ENCODE results near the gene EPG5.
"Not testable (repeated sequence)": the region's sequence is repeated elsewhere in the genome, so short reads cannot be mapped to it uniquely, and the experiment has no call there.

The EPG5 gene, protein sequence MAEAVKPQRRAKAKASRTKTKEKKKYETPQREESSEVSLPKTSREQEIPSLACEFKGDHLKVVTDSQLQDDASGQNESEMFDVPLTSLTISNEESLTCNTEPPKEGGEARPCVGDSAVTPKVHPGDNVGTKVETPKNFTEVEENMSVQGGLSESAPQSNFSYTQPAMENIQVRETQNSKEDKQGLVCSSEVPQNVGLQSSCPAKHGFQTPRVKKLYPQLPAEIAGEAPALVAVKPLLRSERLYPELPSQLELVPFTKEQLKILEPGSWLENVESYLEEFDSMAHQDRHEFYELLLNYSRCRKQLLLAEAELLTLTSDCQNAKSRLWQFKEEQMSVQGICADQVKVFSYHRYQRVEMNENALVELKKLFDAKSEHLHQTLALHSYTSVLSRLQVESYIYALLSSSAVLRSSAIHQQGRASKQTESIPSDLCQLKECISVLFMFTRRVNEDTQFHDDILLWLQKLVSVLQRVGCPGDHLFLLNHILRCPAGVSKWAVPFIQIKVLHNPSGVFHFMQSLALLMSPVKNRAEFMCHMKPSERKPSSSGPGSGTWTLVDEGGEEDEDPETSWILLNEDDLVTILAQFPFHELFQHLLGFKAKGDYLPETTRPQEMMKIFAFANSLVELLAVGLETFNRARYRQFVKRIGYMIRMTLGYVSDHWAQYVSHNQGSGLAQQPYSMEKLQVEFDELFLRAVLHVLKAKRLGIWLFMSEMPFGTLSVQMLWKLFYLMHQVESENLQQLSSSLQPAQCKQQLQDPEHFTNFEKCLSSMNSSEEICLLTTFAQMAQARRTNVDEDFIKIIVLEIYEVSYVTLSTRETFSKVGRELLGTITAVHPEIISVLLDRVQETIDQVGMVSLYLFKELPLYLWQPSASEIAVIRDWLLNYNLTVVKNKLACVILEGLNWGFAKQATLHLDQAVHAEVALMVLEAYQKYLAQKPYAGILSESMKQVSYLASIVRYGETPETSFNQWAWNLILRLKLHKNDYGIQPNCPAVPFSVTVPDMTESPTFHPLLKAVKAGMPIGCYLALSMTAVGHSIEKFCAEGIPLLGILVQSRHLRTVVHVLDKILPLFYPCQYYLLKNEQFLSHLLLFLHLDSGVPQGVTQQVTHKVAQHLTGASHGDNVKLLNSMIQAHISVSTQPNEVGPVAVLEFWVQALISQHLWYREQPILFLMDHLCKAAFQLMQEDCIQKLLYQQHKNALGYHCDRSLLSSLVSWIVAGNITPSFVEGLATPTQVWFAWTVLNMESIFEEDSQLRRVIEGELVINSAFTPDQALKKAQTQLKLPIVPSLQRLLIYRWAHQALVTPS (N-terminal part only)

DNA sequence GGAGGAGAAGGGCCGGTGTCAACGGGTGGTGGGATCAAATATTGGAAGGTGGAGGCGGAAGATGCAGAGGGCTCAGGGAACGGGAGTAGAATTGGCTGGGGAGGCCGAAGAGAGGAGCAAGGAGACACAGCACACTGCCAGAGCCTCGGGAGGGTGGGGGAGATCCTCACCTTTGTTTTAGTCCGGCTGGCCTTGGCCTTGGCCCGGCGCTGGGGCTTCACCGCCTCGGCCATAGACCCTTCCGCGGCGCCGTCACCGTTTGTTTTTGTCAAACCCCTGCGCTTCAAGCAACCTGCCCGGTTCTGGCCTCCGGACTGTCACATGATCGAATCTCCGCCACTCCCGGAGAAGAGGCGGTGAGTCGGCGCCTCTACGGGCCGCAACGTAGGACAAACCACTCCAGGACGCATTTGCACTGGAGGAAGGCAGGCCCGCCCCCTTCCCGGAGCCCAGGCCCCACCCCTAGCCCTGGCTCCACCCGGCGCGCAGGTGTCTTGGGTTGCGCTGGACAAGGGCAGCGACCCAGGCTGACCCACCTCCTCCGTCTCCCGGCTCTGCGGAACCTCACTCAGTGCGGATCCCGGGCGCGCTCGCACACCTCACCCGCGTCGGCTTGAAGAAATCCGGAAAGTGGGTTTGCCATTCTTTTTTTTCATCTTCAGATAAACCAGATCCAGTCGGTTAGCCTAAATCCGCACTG lies at the start of gene EPG5:
Gene EPG5, minus strand, starts transcription at position 323 of the 700 bp plus-strand sequence. Its CDS starts 90 bp downstream, at position 233.
- peak; percentile 85 for DNase-seq

DNA sequence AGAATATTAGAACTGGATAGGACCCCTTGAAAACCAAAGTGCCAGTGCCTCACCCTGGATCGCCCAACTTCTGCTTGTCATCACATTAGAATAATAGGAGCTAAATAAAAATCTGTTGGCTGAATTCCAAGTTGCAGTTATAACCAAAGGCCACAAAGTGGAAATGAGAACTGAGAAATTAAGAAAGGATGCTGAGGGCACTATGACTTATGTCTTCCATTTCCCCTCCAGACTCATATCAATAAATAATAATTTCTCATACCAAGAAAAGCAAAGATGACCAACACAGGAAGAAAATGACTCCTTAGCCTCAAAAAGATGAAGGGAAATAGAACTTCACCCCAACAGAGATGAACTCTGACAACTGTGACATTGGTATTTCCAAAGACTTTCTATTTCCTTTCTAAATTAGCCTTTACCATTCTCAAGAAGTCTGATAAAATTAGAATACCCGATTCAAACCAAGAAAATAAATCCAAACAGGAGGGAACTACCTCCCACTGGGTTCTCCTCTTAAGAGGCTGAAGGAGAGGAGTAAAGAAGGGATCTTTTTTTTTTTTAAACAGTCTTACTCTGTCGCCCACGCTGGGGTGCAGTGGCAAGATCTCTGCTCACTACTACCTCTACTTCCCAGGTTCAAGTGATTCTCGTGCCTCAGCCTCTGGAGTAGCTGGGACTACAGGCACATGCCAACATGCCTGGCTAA lies 46.5 kb upstream of the EPG5 start:
- no peak for DNase-seq

DNA sequence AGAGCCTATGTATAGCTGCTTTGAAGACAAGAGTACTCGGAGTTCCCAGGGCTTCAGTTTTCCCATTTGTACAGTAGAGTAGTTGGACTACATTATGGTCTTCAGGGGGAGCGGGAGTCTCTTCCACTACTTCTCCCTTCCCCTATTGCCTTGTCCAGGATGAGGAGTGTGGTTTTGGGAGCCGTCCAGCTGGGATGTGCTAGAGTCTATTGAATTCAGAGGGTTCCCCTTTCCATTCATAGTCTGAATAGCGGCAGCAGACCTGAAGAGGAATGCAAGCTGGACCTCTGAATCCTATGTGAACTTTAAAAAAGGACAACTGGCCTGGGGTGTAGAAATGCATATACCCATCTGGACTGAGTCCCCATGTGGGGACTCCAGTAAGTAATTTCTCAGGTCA lies 43.5 kb upstream of the EPG5 start:
- no peak for DNase-seq

- no peak for DNase-seq
Measured at GRCh38 chr18:46010050-46010449, 42.9 kb upstream of the EPG5 start.

DNA sequence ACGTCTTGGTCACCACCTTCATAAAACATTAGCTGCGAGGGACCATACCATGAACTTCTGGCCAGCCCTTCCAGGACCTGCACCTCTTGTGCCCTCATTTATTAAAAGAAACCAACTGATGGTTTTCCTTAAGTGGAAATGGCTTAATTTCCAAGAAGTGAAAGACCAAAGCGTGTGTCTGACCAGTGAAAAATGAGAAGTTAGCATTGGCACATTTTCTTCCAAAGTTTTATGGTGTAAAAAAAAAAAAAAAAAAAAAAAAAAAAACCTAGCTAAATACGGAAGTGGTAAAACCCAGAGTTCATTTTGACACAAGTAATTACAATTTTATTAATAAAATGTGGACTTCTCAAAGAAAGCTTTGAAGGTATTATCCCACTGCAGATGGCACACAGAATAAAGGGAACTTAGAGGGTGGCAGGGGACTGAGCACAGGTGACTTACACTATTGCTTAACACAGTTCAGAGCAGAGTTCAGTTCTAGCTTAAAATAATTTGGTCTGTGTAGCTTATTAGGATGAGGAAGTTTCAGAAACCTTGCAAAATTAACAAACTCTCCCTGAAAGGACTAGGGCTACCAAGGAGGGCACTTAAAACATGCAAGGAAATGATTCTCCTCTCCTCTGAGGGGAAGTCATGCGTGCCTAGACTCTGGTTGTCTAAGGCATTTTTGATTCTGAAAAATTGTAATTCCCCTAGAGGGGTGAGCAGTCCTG lies 42.2 kb upstream of the EPG5 start:
- DNase-seq: no peak

- no peak for DNase-seq
Measured at GRCh38 chr18:46008531-46008930, 41.4 kb upstream of the EPG5 start.

GRCh38 chr18:46007165-46007564 lies 40.0 kb upstream of the EPG5 start:
- no peak for DNase-seq

GRCh38 chr18:46002934-46003333 lies 35.8 kb upstream of the EPG5 start:
- no peak for DNase-seq

DNA sequence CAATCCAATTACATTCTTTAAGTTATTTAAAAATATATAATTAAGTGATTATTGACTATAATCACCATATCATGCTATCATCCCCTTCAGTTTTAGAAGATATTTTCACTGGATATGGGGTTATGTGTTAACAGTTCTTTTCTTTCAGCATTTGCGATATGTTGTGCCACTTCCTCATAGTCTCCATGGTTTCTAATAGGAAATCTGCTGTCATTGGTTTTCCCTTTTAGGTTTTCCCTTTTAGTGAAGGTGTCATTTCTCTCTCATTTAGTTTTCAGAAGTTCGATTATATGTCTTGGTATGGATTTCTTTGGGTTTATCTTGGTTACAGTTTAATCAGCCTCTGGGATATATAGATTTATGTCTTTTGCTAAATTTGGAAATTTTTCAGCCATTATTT lies 34.8 kb upstream of the EPG5 start:
- no peak for DNase-seq

GRCh38 chr18:46001074-46001473 lies 33.9 kb upstream of the EPG5 start:
- no peak for DNase-seq

DNA sequence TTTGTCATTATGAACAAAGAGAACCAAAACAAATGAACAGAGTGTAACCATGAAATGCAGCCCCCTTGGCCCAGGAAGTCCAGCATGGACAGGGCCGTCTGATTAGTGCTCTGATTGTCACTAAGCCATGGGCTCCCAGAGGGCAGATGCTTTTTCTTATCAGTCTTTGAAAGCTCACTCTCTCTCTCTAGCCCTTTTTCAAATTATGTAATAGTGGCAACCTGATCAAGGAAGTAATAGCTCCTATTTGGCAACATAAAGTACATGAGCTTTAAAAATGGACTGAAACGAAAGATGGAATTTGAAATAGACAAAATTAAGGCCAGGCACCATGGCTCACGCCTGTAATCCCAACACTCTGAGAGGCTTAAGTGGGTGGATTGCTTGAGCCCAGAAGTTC lies 32.4 kb upstream of the EPG5 start:
- DNase-seq: no peak

GRCh38 chr18:45998244-45998643 lies 31.1 kb upstream of the EPG5 start:
- DNase-seq: no peak

- DNase-seq: no peak
Measured at GRCh38 chr18:45997700-45998151, 30.6 kb upstream of the EPG5 start.

DNA sequence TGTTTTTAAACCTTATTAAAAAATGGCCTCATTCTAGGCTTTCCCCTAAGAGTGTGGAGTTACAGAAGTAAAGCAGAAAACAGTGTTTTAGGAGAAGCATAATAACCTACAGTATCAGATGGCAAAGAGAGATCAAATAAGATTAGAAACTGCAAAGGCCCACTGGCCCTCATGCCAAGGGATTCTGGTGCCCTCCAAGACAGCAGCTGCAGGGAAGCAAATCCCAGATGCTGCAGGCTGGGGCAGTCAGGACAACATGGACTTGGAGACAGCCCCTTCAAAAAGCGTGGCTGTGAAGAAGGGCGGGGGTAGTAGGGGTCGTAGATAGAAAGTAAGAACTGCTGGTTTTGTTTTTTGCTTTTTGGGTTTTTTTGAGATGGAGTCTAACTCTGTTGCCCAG lies 28.3 kb upstream of the EPG5 start:
- DNase-seq: no peak

GRCh38 chr18:45993438-45993837 lies 26.3 kb upstream of the EPG5 start:
- DNase-seq: no peak

DNA sequence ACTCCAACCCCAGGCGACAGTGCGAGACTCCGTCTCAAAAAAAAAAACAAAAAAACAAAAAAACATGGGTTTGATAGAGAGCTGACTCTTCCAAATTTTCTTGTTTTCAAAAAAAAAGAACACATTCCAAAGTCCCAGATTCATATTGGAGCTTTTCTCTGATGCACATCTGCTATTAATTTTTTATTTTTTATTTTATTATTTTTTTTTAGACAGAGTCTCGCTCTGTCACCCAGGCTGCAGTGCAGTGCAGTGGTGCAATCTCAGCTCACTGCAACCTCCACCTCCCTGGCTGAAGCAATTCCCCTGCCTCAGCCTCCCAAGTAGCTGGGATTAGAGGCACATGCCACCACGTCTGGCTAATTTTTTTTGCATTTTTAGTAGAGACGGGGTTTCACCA lies 25.4 kb upstream of the EPG5 start:
- not testable (repeated sequence) for DNase-seq

GRCh38 chr18:45991788-45992187 lies 24.7 kb upstream of the EPG5 start:
- DNase-seq: no peak

DNA sequence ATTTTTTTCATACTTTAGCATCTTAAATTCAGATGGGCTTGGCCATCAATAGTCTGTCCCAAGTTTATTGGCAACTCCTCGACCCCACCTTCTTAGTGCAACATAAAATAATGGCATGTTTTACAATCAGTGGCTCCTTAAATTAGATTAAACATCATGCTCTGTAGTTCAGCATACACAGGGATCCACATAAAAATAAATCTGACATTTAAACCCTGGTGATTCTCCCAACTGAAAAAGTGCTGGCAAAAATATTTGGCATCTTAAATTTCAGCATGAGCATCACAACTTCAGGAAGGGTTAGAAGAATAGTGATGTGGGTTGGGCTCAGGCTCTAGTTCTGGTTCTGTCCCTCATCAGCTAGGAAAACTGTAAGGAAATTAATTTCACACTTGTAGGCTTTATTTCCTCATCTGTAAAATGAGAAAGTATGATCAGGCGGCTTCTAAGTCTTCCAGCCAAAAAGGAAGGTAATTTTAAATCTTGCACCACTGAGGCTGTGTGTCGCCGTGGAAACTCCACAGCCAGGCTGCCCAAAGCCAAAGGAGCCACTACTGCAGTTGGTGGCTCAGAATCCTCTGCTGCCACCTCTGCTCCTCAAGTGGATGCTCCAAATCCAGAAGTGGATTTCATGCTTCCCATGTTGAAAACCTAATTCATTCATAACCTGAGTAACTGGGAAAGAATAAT lies 17.6 kb upstream of the EPG5 start:
- DNase-seq: no peak

DNA sequence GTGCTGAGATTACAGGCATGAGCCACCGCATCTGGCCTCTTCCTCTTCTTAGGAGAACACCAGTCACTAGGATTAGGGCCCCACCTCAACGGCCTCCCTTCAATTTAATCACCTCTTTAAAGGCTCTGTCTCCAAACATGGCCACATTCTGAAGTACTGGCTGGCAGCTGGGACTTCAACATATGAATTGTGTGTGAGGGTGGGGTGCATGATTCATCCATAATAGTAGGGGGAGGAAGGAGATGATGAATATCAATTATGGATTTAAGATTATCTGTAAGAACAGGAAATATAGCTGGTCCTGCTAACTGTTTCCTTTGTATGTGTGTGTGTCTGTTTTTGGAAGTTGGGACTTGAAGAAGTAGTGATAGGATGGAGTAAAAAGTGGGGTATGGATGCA lies 14.7 kb upstream of the EPG5 start:
- no peak for DNase-seq

DNA sequence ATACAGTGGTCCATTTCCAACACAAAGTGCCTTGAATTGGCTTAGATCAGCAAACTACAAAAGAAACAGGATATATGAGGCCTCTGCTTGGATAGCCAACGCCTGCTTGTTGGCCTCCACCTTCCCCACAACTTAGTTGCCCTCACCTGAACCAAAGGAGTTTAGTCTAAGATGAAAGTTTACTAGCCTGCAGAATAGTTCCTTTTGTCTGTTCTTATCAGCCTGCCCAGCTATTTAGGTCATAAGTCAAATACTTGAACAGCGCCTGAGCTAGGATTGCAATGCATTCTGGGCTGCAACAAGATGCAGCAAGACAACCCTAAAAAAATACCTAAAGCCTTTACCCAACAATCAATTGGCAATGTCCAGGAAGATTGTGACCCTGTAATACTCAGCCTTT lies 13.1 kb upstream of the EPG5 start:
- DNase-seq: no peak
